Heart left ventricle (tissue), 13 donors: ENCODE data around the gene MECP2.

Experiments
- CTCF ChIP-seq, 12 donors: fragments of 200-600 bp; sonication (generic) in 4 of 12; IDR thresholded peaks; one replicate each; pipeline versions ENCODE4 v1.5.0 to v1.8.0; 2018 to 2022; ENCODE audit warnings: antibody characterized with exemption in 12 of 12, mild to moderate bottlenecking in 5 of 12
- POLR2A ChIP-seq, 2 donors: fragments of 450-650 bp; IDR thresholded peaks; one replicate each; pipeline ENCODE4 v1.6.1; 2017; ENCODE audit warnings: antibody characterized with exemption in 2 of 2, mild to moderate bottlenecking in 2 of 2, moderate library complexity in 2 of 2
- donor health status: ischemic (EF 13 %, LVEDD 7.1; RV severe dilation, severe dysfunction).
- donor health status: DM: no; HTN: yes; CAD: no.
- donor health status: DM: no; HTN: no; CAD: no.
- donor health status: ischemic (EF 25% LVEDD 6.9; RV normal size, moderate dysfunction).
- donor health status: ischemic (EF 25% LVEDD 5.7; RV mildly dilated, moderate dysfunction).
- donor health status: ischemic (EF 35%, LVEDD 5.7; RV mildly dilated, moderate dysfunction).
- donor health status: nonischemic (EF 11% LVEDD 7.7; RV severe dilation, severe dysfunction).
- donor health status: DM: yes; HTN: yes; CAD: no.
- donor health status: PGD.
- donor health status: ischemic (EF 29% LVEDD 5.4; RV normal size, mild dysfunction).
- donor health status: nonischemic (EF 23%, LVEDD 6.1; RV moderate dilation, normal function).

GRCh38 chrX:153989973-153990655 is 107.4 kb downstream of the MECP2 start:
- no peak for TF ChIP-seq CTCF (IDR thresholded peaks at IDR 0.05)
- no peak for TF ChIP-seq POLR2A (IDR thresholded peaks at IDR 0.05)
